Measurements from ENCODE around the gene ENKD1. TPM values are rescaled to one million over a fixed set of nuclear protein-coding genes. Genes with fewer than 3 reads are reported as not detected.

The ENKD1 gene
- total RNA-seq, 2 donors from 2014 or later: 19.0 to 21.2 TPM

DNA sequence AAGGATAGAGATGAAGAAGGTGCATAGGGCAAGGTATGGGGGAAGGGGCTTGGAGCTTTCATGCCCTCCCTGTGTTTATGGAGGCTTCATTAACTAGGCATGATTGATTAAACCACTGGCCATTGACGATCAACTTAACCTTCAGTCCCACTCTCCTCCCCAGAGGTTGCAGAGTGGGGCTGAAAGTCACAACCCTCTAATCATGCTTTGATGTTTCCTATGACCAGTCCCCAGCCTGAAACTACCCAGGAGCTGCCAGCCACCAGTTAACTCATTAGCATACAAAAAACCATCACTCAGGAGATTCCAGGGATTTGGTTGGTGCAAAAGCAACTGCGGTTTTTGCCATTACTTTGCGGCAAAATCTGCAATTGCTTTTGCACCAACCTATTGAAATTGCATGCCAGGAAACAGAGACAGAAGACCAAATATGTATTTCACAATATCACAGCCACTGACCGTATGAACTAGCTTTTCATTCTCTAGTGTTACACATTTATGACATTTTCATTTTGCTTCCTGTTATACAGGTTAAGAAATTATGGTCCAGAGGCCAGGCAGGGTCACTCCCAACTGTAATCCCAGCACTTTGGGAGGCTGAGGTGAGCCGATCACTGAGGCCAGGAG is 47.2 kb upstream of the ENKD1 start:
- no peak for DNase-seq
- no peaks in the 10 kb centered on the region for H3K4me1 ChIP-seq (ENCODE audit: control insufficient read depth, insufficient read depth, low read length)
- WGBS, 2 experiments (ENCODE audit: insufficient coverage in 1 of 2, insufficient read length in 1 of 2): 76 to 81% methylated on average over 5 of the region's 5 CpGs
- H3K9me3 Mint-ChIP-seq: no peaks in the 10 kb centered on the region
- TF ChIP-seq, protein P1, sequence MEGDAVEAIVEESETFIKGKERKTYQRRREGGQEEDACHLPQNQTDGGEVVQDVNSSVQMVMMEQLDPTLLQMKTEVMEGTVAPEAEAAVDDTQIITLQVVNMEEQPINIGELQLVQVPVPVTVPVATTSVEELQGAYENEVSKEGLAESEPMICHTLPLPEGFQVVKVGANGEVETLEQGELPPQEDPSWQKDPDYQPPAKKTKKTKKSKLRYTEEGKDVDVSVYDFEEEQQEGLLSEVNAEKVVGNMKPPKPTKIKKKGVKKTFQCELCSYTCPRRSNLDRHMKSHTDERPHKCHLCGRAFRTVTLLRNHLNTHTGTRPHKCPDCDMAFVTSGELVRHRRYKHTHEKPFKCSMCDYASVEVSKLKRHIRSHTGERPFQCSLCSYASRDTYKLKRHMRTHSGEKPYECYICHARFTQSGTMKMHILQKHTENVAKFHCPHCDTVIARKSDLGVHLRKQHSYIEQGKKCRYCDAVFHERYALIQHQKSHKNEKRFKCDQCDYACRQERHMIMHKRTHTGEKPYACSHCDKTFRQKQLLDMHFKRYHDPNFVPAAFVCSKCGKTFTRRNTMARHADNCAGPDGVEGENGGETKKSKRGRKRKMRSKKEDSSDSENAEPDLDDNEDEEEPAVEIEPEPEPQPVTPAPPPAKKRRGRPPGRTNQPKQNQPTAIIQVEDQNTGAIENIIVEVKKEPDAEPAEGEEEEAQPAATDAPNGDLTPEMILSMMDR (conservative IDR thresholded peaks at IDR 0.05): no peak
- peaks cover 32% of the 10 kb centered on the region for H3K4me1 Mint-ChIP-seq
- peaks cover 5% of the 10 kb centered on the region for H3K36me3 Mint-ChIP-seq (ENCODE audit: low read depth)
- no peak overlapping the region for H3K9ac ChIP-seq (ENCODE audit: extremely low read depth, low read length, poor library complexity, severe bottlenecking)
- H3K36me3 ChIP-seq (ENCODE audit: control insufficient read depth, insufficient read depth, low read length): peaks cover 9% of the 10 kb centered on the region
- no peaks in the 10 kb centered on the region for H3K27me3 ChIP-seq (ENCODE audit: control insufficient read depth, insufficient read depth, low read length, poor library complexity, severe bottlenecking)
- H3K27ac Mint-ChIP-seq: peak overlapping the region; percentile 5
- no peak overlapping the region for H3K4me3 Mint-ChIP-seq
- H3K9me3 ChIP-seq (ENCODE audit: control insufficient read depth, low read length): no peaks in the 10 kb centered on the region
- no peaks in the 10 kb centered on the region for H3K27me3 Mint-ChIP-seq (ENCODE audit: insufficient read depth)
- no peak overlapping the region for H3K27ac ChIP-seq (ENCODE audit: low read depth, low read length)
- no peak overlapping the region for H3K4me3 ChIP-seq (ENCODE audit: low read length)

DNA sequence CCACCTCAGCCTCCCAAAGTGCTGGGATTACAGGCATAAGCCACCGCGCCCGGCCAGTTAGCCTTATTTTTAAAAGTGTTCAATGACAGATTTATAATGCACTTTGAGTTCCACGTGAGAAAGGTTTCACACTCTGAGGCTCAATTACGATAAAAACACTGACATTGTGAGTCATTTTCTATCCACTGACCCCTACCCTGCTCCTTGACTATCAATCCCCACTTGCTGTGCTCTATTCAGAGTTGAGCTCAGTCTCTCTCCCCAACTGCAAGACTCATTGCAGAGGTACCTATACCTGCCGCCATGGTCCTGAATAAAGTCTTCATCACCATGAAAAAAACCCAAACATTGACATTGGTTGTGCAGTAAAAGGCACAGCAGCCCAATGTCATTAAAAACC is 44.1 kb upstream of the ENKD1 start:
- Mint-ChIP-seq H3K36me3 (ENCODE audit: low read depth) (no peaks in the 10 kb centered on the region), H3K27me3 (ENCODE audit: insufficient read depth) (no peaks in the 10 kb centered on the region), H3K9me3 (no peaks in the 10 kb centered on the region), H3K4me3 (no peak overlapping the region), H3K4me1 (peaks cover 21% of the 10 kb centered on the region), H3K27ac (no peak overlapping the region)
- H3K36me3 ChIP-seq (ENCODE audit: control insufficient read depth, insufficient read depth, low read length): no peaks in the 10 kb centered on the region
- no peaks in the 10 kb centered on the region for H3K27me3 ChIP-seq (ENCODE audit: control insufficient read depth, insufficient read depth, low read length, poor library complexity, severe bottlenecking)
- H3K9ac ChIP-seq (ENCODE audit: extremely low read depth, low read length, poor library complexity, severe bottlenecking): no peak overlapping the region
- TF ChIP-seq, protein P1 (conservative IDR thresholded peaks at IDR 0.05): no peak
- 94 to 97% methylated on average over 6 of the region's 6 CpGs for WGBS, 2 experiments (ENCODE audit: insufficient coverage in 1 of 2, insufficient read length in 1 of 2)
- no peaks in the 10 kb centered on the region for H3K9me3 ChIP-seq (ENCODE audit: control insufficient read depth, low read length)
- H3K4me3 ChIP-seq (ENCODE audit: low read length): no peak overlapping the region
- no peak for DNase-seq
- H3K27ac ChIP-seq (ENCODE audit: low read depth, low read length): no peak overlapping the region
- no peaks in the 10 kb centered on the region for H3K4me1 ChIP-seq (ENCODE audit: control insufficient read depth, insufficient read depth, low read length)

DNA sequence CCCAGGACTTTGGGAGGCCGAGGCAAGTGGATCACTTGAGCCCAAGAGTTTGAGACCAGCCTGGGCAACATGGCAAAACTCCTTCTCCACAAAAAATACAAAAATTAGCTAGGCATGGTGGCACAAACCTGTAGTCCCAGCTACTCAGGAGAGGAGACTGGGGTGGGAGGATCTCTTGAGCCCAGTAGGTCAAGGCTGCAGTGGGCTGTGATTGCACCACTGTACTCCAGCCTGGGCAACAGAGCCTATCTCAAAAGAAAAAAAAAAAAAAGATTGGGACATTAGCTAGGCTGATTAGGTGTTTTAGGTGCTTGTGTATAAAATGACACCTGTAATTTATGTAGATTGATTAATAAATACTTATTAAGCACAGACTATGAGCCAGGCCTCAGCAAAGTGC is 42.5 kb upstream of the ENKD1 start:
- TF ChIP-seq, protein P1 (conservative IDR thresholded peaks at IDR 0.05): no peak
- 85 to 86% methylated on average over 1 of the region's 1 CpG for WGBS, 2 experiments (ENCODE audit: insufficient coverage in 1 of 2, insufficient read length in 1 of 2)
- no peak overlapping the region for H3K27ac Mint-ChIP-seq
- Histone ChIP-seq H3K4me1 (ENCODE audit: control insufficient read depth, insufficient read depth, low read length) (no peaks in the 10 kb centered on the region), H3K9me3 (ENCODE audit: control insufficient read depth, low read length) (no peaks in the 10 kb centered on the region), H3K9ac (ENCODE audit: extremely low read depth, low read length, poor library complexity, severe bottlenecking) (no peak overlapping the region), H3K4me3 (ENCODE audit: low read length) (no peak overlapping the region), H3K36me3 (ENCODE audit: control insufficient read depth, insufficient read depth, low read length) (no peaks in the 10 kb centered on the region), H3K27ac (ENCODE audit: low read depth, low read length) (no peak overlapping the region), H3K27me3 (ENCODE audit: control insufficient read depth, insufficient read depth, low read length, poor library complexity, severe bottlenecking) (no peaks in the 10 kb centered on the region)
- H3K9me3 Mint-ChIP-seq: no peaks in the 10 kb centered on the region
- no peaks in the 10 kb centered on the region for H3K27me3 Mint-ChIP-seq (ENCODE audit: insufficient read depth)
- no peak for DNase-seq
- H3K4me1 Mint-ChIP-seq: peaks cover 21% of the 10 kb centered on the region
- no peaks in the 10 kb centered on the region for H3K36me3 Mint-ChIP-seq (ENCODE audit: low read depth)
- no peak overlapping the region for H3K4me3 Mint-ChIP-seq

All from endodermal cell (in vitro differentiated cells).